Coronary artery (tissue), 2 donors: ENCODE measurements around the gene ARNT2.

ENCODE experiments used
- DNase-seq: peaks from one replicate; pipeline ENCODE4 v3.0.0-alpha.2; 2017; ENCODE audit warnings: low spot score
- H3K27ac ChIP-seq, 2 donors: fragments of 200-600 bp; sonication (generic); one replicate each; pipeline ENCODE4 v1.5.1; 2016 to 2019
- H3K4me3 ChIP-seq: fragments of 200-600 bp; sonication (generic); 2 replicates; pipeline ENCODE4 v1.5.1; 2016; ENCODE audit warnings: mild to moderate bottlenecking, moderate library complexity
- TF ChIP-seq, protein P1 (sequence below): fragments of 200-600 bp; sonication (generic); IDR thresholded peaks from one replicate; pipeline ENCODE4 v1.5.1; 2019; ENCODE audit warnings: antibody characterized with exemption

ARNT2 gene

GRCh38 chr15:80636675-80637074, 232.5 kb downstream of the ARNT2 start:
- H3K27ac ChIP-seq, result no peak overlapping the region
- TF ChIP-seq, protein P1, sequence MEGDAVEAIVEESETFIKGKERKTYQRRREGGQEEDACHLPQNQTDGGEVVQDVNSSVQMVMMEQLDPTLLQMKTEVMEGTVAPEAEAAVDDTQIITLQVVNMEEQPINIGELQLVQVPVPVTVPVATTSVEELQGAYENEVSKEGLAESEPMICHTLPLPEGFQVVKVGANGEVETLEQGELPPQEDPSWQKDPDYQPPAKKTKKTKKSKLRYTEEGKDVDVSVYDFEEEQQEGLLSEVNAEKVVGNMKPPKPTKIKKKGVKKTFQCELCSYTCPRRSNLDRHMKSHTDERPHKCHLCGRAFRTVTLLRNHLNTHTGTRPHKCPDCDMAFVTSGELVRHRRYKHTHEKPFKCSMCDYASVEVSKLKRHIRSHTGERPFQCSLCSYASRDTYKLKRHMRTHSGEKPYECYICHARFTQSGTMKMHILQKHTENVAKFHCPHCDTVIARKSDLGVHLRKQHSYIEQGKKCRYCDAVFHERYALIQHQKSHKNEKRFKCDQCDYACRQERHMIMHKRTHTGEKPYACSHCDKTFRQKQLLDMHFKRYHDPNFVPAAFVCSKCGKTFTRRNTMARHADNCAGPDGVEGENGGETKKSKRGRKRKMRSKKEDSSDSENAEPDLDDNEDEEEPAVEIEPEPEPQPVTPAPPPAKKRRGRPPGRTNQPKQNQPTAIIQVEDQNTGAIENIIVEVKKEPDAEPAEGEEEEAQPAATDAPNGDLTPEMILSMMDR, result no peak
- DNase-seq, result no peak
- no peak overlapping the region for H3K4me3 ChIP-seq

DNA sequence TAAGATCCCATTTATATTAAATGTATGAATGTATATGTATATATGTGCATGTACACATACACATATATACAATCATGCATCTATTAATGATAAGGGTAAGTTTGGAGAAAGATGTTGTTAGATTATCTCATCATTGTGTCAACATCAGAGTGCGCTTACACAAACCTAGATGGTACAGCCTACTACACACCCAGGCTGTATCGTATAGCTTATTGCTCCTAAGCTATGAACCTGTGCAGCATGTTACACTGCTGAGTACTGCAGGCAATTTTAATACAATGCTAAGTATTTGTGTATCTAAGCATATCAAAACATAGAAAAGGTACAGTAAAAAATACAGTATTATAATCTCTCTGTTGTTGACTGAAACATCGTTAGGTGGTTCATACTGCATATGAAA, 233.6 kb downstream of the ARNT2 start:
- Histone ChIP-seq H3K27ac (no peak overlapping the region), H3K4me3 (no peak overlapping the region)
- DNase-seq, result no peak
- TF ChIP-seq, protein P1, result no peak

- TF ChIP-seq, protein P1, result no peak
- H3K27ac ChIP-seq, result no peak overlapping the region
- DNase-seq, result no peak
- no peak overlapping the region for H3K4me3 ChIP-seq
These were observed 234.5 kb downstream of the ARNT2 start for GRCh38 chr15:80638553-80639167.

DNA sequence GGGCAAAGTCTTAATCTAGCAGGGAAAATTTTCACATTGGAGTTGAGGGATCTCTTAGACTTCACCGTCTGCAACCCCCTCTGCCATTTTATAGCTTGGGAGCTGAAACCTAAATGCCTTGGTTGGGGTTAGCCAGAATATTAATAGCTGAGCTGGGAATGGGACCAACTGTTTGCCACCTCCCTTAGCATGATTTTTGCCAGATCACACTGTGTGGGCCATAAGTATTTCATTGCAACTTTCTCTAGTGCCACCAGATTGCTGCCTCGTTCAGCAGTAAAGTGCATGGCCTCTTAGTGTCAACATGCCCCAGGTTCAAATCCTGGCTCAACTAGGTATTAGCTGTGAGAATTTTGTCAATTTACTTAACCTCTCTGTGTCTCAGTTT, 235.0 kb downstream of the ARNT2 start:
- TF ChIP-seq, protein P1, result no peak
- Histone ChIP-seq H3K27ac (no peak overlapping the region), H3K4me3 (no peak overlapping the region)
- no peak for DNase-seq

DNA sequence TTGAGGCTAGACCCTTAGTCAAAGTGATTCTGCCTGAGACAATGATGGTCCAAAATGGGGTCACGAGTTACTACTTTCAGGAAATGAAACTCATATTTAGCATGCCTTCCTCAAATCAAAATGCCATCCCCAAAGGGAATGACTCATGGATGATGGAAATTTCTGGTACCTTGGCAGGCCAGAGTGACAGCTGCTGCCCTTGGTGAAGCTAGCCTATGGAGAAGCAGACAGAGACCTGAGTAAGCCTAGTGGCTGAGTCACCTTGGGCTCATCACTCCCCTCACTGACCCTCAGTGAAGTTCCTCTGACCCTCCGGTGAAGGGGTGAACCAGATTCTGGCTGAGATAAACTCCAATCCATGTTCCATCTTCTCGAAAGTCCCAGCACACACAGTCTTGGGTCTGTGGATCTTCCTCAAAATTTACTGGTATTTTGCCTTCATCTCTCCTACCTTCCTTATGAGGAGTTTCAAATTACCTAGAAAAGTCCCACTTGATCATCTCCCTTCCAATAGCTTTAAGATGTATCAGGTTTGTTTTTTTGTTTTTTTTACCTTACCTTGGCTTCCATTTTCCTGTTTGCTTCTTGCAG, 236.4 kb downstream of the ARNT2 start:
- no peak for DNase-seq
- TF ChIP-seq, protein P1, result no peak
- Histone ChIP-seq H3K27ac (no peak overlapping the region), H3K4me3 (no peak overlapping the region)

- TF ChIP-seq, protein P1, result no peak
- no peak for DNase-seq
- no peak overlapping the region for H3K4me3 ChIP-seq
- H3K27ac ChIP-seq, result no peak overlapping the region
These were observed 237.2 kb downstream of the ARNT2 start for GRCh38 chr15:80641384-80641783.

DNA sequence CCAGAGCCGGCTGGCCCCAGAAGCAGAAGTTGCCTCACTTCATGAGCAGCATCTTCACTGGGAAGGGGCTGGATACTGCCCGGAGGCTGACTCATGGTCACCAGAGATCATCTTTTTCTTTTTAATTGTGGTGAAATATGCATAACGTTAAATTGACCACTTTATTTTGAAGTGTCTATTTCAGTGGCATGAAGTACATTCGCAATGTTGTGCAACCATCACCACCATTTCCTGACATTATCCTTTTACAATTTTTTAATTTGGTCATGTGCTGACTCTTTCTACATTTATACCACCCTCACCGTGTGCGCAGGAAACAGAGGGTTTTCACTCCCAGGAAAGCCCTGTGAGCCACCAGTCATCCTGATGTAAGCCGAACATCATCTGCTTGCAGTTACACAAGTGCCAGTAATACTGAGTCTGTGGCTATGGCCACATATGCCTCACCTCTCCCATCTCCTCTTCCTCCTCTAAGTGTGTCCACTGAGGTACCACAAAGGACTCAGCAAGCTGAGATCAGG, 239.3 kb downstream of the ARNT2 start:
- no peak for DNase-seq

More for the DNA sequence above, 239.3 kb downstream of the ARNT2 start:
- TF ChIP-seq, protein P1, result no peak
- H3K4me3 ChIP-seq, result no peak overlapping the region
- no peak overlapping the region for H3K27ac ChIP-seq
